Superior temporal gyrus (tissue), 1 donor: ENCODE data around the gene BOD1.

Experiments
- DNase-seq: peaks from one replicate; pipeline ENCODE4 v3.0.0-alpha.2; 2016; ENCODE audit errors: extremely low spot score

The BOD1 gene

DNA sequence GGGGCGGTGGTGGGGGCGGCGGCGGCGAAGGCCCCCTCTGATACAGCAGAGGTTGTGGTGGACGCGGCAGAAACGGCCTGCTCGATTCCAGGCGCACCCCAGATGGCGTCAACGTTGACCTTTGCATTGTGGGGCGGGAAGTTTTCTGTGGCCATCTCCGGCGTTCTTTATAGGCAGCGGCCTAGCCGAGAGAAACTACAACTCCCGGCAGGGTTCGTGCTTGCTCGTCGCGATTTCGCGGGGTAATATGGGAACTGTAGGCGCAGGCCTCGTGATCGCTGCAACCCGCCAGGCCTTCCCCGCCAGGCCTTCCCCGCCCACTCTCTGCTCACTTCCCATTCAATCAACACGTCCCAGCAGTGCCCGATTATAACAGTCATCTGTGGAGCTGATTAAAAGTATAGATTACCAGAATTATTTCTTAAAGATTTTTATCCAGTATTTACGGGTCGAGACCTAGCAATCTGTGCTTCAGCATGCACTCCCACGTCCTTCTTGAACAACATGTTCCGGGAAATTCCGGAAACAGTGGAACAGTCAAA is at the start of gene BOD1:
Gene BOD1, minus strand, starts transcription at position 74 of the 542 bp plus-strand sequence. CDS start 214 bp downstream, outside the sequence.
- DNase-seq: peak; percentile 99

DNA sequence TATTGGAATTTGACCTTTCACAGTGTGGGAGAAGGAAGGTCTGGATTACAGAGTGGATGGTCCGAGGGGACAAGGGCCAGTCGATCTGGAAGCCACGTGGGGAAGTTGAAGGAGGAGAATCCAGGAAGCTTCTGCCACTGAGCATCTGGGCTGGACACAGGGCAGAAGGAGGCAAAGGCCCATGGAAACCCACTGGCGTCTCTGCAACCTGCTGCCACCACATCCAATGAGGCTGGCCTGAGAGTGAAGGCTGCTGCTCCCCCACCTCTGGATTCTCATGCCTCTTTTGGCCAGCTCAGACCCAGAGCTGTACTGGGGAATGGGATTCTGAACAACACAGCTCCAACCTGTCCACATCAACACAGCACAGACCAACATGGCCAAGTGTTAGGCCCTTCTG is 48.9 kb upstream of the BOD1 start:
- DNase-seq: no peak

DNA sequence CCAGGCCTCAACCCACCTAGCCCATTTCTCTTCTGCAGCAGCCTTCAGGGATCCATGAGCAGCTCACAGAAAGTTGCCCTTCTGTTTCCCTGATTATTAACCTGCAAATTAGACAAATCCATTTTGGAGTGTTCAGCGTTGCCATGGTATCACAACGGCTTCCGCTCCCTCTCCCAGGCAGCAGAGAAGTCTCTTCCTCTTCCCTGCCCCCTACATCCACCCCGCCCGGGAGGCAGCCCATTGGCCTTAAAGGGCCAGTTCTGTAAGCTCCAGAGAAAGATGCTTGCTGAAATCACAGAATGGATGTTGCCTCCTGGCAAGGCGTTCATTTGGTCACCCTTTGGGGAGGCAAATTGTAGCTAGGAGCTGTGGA is 47.7 kb upstream of the BOD1 start:
- DNase-seq: no peak

DNA sequence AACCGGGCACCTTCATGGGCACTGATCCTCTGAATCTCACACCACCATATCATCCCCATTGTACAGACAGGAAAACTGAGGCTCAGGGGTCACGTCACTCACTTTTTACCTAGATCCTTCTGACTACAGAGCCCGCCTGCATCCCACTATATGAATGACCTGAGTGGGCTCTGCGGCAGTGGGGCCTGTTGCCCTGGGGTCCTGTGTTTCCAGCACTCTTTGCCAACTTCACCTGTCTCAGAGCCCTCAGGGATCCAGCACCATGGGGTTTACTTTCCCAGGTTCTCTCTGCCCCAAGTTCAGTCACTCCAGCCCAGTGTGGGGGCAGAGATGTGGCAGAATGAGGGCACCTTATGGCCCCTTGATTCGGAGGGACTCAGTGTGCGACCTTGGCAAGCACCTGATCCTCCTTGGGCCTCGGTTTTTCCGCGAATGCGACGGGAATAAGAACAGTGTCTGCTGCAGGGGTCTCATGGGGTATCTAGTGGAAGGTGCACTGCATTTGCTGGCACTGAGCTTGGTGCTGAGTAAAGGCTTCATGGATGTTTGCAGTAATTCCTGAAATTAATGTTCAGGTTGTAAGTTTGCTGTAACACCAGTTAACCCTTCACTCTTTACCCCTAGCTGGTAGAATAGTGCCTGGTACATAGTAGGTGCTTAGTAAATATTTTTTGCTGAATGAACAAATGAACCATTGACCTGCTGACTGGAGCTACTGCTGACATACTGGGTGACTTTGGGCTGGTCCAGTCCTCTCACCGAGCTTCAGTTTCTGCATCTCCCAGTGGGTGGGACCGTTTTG is 47.1 kb upstream of the BOD1 start:
- no peak for DNase-seq

DNA sequence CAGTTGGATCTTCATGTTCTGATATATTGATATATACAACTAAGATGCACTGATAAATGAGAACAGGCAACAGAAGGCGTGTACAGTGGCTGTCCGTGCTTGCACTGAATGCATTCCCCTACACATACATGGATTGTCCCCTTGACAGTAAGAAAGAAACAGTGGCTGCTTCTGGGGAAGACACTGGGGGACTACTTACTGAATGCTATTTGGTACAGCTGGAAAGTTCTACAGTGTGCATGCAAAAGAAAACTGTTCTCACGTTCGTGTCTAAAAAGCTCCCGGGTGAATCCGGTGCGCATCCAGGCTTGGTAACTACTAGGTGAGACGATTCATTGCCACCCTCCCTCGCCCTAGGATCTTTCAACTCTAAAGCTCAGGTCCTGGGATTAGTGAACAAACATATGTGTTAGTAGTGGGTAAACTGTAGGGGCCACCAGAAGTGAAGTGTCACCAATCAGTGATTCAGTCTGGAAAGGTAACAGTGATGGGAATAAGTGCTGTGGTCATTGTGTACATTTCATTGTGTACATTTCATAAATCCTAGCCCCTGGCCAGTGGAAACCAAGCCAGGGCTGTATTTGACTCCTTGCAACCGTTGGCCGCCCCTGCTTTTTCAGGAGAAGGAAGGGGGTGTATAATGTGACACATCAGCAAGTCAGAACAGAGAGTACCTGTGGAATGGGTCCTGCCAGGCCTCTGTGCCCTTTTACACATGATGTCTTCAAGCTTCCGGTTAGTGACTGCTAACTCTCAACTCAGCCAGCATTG is 46.3 kb upstream of the BOD1 start:
- no peak for DNase-seq

DNA sequence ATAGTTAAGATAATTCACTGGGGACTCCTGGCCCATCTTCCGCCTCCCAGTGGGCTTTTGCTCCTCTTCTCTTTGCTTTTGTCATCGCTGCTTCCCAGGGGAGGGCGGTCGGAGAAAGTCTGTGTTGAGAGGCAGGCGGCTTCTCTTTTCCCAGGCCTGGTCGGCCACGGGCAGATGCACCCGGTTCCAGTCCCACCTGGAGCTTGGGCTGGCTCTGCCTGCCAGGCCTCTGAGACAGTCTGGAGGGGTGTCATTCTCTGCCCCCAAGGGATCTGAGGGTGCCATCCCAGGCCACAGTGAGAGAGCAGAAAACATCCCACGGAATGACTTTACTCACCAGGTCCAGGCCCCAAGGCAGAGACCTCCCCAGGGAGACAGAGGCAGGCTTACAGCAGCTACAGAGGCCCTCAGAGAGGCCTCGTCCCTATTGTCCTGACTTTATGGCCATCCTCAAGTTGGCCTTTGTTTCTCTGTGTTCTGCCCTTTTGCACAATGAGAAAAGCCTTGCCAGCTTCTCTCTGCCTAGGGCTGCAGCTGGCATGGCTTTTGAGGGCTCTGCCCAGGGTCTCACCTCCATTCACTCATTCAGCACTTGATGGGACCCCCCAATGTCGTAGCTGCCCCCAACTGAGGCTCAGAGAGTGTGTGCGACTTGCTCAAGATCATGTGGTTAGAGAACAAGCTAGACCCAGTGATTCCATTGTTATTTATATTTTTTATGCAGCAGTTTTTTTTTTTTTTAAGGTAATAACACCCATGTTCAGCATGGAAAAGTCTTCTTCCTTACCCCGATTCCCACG is 44.2 kb upstream of the BOD1 start:
- no peak for DNase-seq

DNA sequence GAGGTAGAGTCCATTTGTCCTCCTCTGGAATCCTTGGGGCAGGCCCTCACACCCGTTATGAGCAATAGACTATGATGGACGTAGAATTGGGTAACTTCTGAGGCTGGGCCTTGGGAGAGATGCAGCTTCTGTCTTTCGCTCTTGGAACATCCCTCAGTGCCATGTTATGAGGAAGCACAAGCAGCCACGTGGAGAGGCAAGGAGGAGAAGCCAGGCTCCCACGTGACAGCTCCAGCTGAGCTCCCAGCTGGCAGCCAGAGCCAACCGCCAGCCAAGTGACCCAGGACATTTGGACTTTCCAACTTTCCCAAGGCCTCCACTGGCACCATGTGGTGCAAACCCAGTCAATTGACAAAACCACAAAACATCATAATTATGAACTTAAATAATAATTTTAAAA is 43.0 kb upstream of the BOD1 start:
- DNase-seq: no peak

DNA sequence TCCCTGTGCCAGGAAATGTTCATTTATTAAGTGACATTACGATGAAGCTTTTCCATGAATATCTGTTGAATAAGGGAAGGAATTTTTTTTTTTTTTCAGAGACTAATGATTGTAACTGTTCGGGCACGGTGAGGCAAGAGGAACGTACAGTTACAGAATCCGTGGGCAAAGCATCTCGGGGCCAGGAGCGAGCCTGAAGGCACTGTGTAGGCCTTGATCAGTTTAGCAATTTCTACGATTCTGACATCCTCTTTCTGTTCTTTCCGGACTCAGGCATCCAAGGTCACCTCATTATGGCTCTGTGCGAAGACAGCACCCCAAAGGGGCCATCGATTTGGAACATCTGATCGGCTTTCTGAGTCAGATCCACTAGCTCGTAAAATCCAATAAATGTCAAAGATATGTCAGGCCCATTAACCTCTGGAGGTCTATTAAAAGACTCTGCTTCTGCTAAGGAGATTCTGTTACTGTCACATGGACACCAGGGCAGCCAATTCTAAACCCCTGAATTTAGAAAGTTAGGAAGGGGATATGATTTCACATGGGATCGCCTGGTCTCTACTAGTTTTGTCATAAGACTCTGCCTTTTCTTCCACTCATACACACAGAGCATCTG is 41.4 kb upstream of the BOD1 start:
- DNase-seq: no peak

DNA sequence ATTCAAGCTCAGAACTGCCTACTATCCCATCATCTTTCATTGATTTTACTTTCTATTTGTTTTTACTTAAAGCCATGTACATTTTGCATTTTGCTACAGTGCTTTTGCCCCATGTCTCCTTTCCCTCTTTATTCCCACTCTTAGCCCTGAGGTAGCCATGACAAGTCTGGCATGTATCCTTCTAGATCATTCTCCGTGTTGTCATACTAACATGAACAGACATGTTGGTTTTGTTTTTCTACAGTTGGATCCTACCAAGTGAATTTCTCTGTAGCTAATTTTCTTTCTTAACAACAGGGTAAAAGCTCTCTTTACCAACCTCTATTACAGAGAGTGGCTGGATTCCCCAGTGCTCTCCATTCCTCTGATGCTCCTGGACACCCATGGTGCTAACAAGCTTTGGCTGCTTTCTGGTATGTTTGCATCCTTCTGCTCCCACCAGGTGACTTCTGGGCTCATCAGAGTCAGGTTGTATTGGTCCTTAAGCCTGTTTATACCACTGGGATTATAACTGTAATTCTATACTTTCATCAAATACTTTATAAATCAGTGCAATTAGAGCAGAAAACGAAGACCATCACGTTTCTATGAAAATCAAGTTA is 38.8 kb upstream of the BOD1 start:
- no peak for DNase-seq

DNA sequence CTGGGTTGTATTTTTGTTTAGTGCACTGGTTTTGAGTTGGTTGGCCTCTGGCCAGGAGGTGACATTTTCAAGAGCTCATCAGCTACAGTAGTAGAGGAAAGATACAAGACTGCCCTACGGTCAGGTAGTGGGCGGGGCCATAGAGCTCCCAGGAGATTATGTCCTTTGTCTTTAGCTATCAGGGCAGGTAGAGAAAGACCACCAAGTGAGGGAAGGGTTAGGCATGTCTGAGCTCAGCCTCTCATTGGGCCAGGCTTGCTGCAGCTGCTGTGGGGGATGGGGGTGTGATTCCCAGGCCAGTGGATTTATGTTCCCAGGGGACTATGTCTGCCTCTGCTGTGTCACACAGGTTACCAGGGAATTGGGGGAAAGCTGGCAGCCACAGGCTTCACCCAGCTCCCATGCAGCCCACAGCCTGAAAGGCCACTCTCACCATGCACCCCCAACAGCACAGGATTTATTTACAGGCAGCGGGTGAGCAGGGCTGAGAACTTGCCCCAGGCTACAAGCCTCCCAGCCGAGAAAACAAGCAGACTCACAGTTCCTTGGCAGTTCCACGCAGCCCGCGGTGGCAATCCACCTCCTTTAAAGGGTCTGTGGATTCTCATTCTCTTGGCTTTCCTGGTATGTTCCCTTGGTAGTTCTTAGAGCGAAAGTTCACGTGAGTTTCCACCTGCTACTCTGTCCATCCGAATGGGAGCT is 37.5 kb upstream of the BOD1 start:
- no peak for DNase-seq

DNA sequence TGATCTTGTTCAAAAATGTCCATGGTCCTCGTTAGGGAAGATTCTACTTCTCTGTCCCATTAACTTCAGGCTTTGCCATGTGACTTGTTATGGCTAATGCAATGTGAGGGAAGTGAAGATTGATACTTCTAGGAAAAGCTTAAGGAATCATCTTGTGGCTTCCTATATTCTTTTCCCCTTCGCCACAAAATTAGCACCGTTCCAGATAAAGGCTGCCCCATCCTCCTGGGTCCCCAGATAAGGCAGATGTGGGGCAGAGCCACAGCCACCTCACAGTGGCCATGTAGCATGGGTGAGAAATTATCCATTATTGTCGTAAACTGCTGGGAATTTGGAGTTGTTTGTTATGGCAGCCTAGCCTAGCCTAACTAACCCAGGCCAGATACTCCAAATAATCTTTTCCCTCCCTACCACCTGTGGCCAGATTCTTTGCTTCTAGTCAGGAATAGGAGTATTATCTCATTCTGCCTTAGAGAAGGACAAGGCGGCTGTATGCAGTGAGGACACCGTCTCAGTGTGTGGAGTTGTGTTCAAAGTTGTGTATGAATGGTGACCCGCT is 31.9 kb upstream of the BOD1 start:
- no peak for DNase-seq

DNA sequence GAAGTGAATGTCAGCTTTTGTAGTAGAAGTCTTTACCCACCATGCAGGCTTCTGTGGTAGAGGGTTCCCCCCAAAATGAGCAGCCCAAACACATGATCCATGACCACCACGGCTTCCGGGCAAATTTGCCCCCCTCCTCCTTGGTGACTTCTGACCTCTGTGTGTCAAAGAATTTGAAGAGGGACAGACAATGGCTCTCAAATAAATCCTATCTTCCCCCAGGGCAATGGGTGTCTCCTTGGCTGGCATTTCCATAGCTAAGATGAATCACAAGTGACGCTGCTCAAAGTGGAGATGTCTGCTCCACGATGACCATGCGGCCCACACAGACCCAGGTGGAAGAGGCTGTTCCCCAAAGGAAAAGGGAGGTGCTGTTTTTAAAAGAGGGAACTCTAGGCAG is 30.2 kb upstream of the BOD1 start:
- no peak for DNase-seq

DNA sequence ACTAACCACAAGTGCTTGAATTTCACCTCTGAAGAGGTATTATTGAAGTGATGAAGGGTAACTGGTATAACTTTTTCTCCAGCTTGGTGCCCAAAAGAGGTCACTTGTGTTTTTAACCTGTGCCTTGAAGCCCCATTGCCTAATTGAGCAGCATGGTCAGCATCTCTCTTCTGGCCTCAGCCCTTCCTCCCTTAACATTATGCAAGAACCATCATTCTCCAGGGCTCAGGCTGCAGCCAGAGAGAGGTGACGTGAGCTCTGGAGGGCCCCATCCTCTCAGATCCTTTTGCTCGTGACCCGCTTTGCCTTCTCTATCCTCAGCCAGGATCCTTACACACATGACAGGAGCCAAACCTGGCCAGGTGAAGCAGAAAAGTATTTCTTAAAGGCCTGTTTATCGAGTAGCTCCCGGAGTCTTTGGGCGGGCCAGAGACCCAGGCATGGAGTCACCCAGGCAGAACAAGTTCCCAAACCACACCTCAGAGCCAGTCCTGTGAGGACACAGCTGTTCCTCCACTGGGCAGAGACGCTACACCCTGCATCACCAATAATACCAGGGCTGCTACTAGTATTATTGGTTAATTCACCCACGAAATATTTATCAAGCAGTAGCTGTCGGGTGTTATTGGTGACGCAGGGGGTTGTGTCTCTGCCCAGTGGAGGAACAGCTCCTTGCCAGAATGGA is 29.6 kb upstream of the BOD1 start:
- no peak for DNase-seq

DNA sequence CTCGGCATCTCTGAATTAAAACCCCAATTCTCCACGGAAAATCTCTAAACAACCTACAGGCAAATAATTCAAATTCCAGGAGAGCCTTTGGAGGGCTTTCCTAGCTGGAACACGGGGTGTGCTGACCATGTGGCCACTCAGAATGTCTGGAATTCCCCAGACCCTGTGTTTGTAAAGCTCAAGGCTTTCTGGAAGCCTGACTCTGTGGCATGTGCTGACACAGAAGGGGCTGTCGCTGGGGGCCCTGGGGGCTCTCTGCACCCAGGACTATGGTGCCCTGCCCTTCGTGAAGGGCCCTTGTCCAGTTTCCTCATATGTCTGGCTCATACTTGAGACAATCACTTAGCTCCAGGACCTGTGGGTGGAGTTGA is 29.0 kb upstream of the BOD1 start:
- DNase-seq: no peak

DNA sequence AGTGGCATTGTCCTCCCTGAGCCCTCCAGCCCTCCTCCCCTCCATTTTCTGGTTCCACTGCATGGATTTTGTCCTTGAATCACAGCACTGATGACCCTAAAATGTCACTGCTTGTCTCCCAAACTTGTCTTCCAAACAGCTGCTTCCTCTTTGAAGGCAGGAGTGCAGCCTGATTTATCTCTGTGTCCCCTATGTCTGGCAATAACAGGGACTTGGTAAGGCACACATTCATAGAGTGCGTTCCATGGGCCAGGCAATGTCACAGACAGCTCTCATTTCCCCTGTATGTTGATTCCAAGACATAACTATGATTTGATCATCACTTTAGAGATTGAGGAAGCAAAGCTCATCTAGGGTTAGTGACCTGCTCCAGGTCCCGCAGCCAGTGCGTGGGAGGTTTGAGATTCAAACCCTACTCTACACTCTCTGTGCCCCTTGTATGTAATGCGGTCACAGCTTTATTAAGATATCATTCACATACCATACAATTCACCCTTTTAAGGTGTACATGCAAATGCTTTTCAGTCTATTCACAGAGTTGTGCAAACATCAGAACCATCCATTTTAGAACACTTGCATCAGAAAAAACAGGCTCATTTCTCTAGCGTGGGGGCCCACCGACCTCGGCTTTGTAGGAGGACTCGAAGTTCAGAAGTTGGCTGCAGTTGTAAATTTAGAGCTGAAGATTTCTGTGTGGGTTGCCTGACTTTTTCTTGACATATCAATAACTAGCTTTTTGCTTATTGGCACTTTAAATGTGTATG is 28.4 kb upstream of the BOD1 start:
- DNase-seq: no peak

DNA sequence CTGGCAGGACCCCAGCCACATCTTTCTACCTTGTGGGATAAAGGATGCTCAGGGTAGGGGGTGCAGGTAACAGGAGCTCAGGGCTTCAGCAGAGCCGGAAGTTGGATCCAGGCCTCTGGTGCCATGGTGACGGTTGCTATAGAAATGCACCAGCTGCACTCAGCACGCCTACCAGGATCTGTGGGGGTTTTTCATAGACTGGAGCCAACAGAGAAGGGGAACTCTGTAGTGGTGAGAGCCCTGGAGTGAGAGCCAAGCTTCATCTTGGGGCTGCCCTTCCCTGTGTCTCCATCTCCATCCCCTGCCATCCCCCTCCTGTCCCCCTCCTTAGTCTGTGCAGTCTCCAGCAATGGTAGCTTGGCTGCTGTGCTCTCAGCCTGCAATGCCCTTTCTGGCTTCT is 27.5 kb upstream of the BOD1 start:
- peak; percentile 85 for DNase-seq

DNA sequence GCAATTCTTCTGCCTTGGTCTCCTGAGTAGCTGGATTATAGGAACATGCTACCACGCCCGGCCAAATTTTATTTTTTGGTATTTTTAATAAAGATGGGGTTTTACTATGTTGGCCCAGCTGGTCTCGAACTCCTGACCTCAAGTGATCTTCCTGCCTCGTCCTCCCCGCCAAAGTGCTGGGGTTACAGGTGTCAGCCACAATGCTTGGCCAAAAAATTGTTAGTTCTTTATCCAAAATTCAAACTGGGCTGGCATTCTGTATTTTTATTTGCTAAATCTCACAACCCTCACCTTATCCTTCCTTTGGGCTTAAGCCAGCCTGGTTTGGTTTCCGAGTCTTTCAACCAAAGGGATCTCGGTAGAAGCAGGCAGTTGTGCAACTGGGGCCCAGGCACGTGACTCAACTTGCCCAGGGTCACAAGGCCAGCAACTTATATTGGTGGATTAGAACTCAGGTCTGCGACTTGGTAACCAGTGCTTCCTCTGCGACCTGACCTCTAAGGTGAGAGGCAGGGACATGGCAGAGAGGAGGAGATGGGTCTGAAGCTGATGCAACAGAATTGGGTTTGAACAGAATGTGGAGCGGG is 26.5 kb upstream of the BOD1 start:
- DNase-seq: no peak

DNA sequence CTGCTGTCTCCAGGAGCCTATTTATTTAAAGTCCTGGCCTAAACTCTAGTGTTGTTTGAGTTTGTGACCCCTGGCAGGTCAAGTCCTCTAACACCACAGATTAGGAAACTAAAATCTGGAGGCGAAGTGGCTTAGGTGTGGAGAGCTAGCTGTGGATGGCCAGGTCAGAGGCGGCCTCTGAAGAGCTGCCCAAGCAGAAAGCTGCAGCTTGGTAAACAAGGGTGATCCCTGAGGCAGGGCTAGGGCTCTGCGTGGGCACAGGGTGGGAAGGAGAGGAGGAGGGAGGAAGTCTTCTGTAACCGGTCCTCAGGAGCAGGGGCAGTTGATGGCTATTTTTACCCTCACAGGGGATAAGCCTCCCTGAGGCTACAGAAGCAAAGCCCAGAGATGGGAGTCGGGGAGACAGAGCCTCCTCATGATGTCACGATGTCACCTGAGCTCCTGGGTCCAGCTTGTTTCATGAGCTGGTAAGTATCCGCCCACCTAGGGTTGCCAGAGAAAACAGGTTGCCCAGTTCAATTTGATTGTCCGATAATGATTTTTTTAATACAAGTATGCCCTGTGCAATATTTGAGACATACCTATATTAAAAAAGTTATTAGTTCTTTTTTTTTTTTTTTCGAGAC is 25.9 kb upstream of the BOD1 start:
- no peak for DNase-seq
